Measurements from ENCODE around the gene CYGB.
"Not testable (repeated sequence)": the region's sequence is repeated elsewhere in the genome, so short reads cannot be mapped to it uniquely, and the experiment has no call there.

CYGB gene

GRCh38 chr17:76538281-76538931 lies 897 bp upstream of the CYGB start:
- DNase-seq (ENCODE audit: low spot score) = peak; percentile 72

- DNase-seq (ENCODE audit: low spot score) = no peak
Observed at GRCh38 chr17:76537288-76537577, 276 bp downstream of the CYGB start.

GRCh38 chr17:76536511-76537287 lies 810 bp downstream of the CYGB start:
- DNase-seq (ENCODE audit: low spot score) = no peak

- no peak for DNase-seq (ENCODE audit: low spot score)
Observed at GRCh38 chr17:76535788-76536510, 1.6 kb downstream of the CYGB start.

- DNase-seq (ENCODE audit: low spot score) = no peak
Observed at GRCh38 chr17:76534831-76535732, 2.4 kb downstream of the CYGB start.

- DNase-seq (ENCODE audit: low spot score) = not testable (repeated sequence)
Observed at GRCh38 chr17:76533640-76534359, 3.7 kb downstream of the CYGB start.

GRCh38 chr17:76532072-76532651 lies 5.3 kb downstream of the CYGB start:
- no peak for DNase-seq (ENCODE audit: low spot score)

GRCh38 chr17:76531486-76532038 lies 5.9 kb downstream of the CYGB start:
- no peak for DNase-seq (ENCODE audit: low spot score)

GRCh38 chr17:76530811-76531485 lies 6.6 kb downstream of the CYGB start:
- DNase-seq (ENCODE audit: low spot score) = no peak

- DNase-seq (ENCODE audit: low spot score) = no peak
Observed at GRCh38 chr17:76530095-76530723, 7.3 kb downstream of the CYGB start.

GRCh38 chr17:76529224-76530094 lies 8.1 kb downstream of the CYGB start:
- DNase-seq (ENCODE audit: low spot score) = no peak

GRCh38 chr17:76528528-76529223 lies 8.8 kb downstream of the CYGB start:
- DNase-seq (ENCODE audit: low spot score) = no peak

GRCh38 chr17:76528156-76528527 lies 9.4 kb downstream of the CYGB start:
- DNase-seq (ENCODE audit: low spot score) = no peak

- DNase-seq (ENCODE audit: low spot score) = no peak
Observed at GRCh38 chr17:76527430-76528111, 9.9 kb downstream of the CYGB start.

- DNase-seq (ENCODE audit: low spot score) = not testable (repeated sequence)
Observed at GRCh38 chr17:76527016-76527415, 10.5 kb downstream of the CYGB start.

GRCh38 chr17:76525513-76525833 lies 12.0 kb downstream of the CYGB start:
- DNase-seq (ENCODE audit: low spot score) = not testable (repeated sequence)

- no peak for DNase-seq (ENCODE audit: low spot score)
Observed at GRCh38 chr17:76524598-76525512, 12.7 kb downstream of the CYGB start.

Data from HuH-7.5 (cell line).